ENCODE measurements around the gene PNISR. TPM values are rescaled to one million over a fixed set of nuclear protein-coding genes. Genes with fewer than 3 reads are reported as not detected.

Gene PNISR
- total RNA-seq, 1 donor from 2014 or later: 63.7 TPM

DNA sequence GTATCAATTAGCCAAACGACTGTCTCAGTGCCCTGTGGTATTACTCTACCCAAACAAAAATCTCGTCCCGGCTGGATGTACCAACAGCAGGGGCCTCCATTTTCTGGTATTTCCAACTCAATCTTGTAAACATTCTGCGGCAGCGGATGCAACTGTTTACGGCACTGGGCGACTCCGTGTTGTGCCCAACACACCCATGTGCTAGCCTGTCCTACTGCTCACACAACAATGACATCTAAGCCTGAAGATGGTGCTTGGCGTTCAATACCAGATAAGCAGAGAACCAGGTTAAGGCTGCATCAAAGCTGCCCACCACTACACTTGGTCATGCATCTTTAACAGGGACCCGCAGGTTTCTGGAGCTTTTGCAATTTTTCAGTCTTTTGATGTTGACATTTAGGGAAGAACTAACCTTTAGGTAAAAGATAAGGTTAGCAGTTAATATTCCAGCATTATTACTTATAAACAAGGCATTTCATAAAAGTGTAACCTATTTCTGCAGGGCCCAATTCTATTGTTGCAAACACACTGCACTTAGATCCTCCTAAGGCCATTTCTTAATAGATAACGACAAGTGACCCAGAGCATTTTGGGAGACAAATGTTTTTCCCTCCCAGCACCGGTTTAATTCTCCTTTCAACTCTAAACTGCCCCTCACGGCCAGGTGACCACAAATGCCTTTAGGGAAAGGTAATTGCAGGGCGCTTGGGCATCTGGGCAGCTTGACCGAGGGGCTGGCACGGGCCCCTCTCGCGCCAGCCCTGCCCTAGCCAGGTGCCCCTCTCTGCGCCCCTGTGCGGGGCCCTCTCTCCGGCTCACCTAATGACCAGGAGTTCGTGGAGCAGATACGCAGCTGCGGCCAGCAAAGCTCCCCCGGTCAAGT is 76.6 kb downstream of the PNISR start:
- intact Hi-C loops (cut with DNase I): no loop called here
- DNase-seq (ENCODE audit: low spot score): no peak

Other genes with a start within 250 kb of the PNISR start
- 0.57 TPM for gene FAXC, start 75.6 kb downstream of the PNISR start, total RNA-seq
- gene COQ3, start 31.1 kb downstream of the PNISR start, total RNA-seq: 20.7 TPM
- 11.7 TPM for gene USP45, start 90.1 kb upstream of the PNISR start, total RNA-seq
- 26.5 TPM for gene CCNC, start 143.4 kb upstream of the PNISR start, total RNA-seq
- gene PRDM13, start 181.5 kb upstream of the PNISR start, total RNA-seq: not detected